Measurements from ENCODE around the gene ZNF664.

ZNF664 gene

DNA sequence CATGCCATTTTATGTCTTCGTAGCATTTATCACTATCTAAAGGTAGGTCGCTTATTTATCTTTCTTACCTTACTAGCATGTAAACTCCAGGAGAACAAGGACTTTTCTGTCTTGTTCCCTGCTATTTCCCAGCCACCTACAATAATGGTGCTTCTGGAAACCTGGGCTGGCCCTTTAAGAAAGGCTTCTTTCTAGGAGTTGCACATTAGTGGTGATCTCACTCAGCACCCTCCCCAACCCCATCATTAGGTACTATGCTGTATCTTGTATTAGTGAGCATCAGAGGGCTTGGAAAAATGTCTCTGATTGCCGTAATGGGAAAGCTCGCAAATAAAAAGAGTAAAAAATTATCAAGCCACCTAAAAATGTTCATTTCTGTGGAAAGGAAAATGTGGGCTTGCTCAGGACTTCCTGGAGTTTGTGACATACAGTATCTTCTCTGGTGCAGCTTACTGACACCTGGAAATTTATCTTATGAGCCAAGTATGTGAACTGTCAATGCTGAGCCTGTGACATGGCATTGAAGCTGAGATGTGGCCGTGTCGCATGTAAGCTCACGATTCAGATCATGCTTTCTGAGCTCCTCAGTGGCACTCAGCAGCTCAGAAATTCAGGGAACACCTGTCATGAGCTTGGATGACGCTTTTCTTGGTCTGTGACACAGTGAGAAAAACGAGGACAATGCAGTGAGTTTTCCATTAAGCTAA is 12.8 kb upstream of the ZNF664 start:
- no peak for DNase-seq

DNA sequence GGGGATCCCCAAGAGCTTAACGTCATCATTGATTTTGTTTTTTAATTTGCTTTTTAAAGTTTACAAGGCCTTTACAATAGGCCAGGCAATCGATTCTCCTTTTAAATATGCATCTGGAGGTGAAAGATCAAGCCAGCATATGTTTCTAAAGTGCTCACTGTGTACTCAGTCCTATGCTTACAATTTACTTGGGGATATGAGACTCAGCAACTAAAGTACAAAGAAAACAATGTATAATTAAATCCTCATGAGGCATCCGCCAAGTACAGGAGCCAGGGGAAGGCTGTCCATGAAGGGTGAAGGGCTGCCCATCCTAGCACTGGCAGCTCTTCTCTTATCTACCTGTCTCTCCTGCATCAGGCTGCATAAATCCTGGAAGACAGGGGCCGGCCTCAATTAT is 12.2 kb upstream of the ZNF664 start:
- no peak for DNase-seq

DNA sequence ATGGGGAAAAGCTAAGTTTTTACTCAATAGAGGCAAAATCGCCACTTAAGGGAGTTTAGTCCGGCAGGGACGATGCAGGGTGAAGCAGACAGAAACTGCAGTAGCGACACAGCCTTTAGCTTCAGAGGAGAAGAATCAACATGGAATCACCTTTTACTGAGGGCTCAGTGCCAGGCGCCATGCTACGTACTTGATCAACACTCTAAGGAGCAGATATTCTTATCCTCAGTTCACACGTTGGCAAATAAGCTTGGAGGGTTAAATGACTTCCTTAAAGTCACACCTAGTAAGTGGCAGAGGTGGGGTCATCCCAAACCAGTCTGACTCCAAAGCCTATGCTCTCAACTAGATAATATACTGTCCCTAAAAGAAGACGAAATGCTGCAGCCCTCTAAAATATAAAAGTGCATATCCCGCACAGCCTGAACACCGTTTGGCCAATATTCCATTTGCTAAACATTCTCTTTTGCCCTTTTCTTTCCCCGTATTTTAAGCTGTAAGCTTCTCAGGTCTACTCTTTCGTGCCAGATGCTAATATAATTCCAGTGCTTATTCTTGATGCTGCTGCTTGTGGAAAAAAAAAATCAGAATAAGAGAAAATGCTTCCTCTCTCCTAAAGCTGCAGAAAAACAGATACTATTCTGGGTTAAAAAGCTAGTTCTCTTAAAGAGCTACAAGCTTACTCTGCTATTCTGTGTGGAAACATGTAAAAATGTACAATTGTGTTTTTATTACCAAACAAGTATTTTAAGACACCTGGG is 11.2 kb upstream of the ZNF664 start:
- no peak for DNase-seq

DNA sequence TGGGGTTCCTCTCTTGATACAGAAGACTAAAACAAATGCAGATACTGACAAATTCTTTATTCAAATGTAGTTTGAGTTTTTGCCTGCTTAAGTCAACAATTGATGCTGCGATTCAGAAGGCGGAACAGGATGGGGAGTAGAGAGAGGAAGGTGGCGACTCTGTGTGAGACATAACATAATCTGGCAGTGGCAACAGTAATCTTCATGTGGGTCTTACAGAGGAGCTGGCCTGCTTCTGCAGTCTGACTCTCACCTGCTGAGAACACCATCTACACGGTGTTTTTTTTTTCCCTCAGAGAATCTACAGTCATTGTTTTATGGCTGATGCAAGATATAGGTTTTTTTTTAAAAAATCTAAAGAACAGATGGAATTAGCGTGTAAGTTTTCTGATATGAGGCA is 10.5 kb upstream of the ZNF664 start:
- no peak for DNase-seq

DNA sequence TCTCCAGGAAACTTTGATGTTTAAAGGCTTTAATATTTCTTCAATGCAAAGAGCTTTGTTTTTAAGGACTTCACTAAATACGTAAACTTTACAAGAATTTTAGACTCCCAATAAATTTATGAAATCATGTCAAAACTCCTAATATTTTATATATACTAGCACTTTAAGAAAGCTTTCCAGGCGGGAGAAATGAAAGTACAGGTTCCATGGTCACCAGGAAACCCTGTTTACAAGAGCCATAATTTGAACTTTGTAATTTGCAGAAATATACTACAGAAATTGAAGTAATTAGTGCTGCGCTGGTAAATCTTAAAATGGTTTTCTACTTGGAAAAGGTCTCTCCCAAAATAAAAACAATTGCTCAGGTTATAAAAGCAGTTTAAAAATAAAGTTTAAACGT is 9.2 kb upstream of the ZNF664 start:
- DNase-seq: no peak

DNA sequence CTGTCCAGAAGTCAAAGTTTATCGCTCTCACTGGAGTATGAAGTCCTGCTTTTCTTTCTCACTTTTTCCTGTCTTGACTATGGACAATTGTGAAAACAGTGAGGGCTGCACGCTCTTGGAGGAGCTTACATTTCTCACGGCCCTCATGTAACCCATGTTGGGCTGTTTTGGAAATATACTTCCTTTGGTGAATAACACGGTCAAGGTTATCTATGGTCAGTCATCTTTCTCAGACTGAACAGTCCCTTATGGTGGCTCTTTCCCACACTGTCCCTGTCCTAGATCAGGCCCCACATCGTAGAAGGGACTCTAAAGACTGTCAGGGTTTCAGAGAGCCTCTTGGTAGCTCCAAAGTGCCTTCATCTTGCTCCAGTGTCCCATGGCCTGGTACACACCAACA is 7.6 kb upstream of the ZNF664 start:
- no peak for DNase-seq

DNA sequence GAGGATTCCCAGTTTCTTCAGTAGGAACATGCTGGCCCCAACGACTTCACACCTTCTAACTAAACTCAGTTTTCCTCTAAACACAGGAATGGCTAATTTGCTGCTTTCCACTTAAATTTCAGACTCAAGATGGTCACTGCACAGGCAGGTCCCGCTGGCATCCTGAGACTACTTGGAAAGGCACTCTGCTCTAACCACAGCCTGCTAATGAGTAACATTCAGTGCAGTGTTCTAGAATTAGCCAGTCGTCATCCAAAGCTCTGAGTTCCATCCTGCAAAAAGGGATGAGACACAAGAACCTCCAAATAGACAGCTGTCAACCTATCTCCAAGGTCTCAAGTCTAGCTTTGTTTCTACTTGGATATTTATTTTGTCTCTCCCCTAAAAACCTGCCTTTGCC is 6.4 kb upstream of the ZNF664 start:
- DNase-seq: no peak

DNA sequence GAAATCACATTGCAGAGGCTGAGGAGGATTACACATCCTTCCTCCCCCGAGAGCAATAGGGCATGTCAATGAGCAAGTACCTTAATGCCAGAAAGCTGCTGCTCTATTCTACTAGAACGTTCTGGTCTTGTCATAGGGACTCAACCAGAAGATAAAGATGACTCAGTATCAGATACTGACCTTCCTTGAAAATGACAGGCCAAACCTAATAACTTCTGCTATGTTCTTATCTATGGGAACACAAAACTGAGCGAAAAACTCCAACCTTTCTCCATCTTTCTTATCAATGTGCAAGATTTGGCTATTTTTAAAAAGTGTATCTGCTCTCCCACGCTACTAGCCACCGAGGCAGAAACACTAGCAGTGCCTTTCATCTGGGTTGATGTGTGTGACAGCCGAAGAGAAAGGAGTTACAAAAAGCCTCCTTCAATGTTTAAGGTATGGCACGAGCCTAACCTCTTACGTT is 5.9 kb upstream of the ZNF664 start:
- no peak for DNase-seq

DNA sequence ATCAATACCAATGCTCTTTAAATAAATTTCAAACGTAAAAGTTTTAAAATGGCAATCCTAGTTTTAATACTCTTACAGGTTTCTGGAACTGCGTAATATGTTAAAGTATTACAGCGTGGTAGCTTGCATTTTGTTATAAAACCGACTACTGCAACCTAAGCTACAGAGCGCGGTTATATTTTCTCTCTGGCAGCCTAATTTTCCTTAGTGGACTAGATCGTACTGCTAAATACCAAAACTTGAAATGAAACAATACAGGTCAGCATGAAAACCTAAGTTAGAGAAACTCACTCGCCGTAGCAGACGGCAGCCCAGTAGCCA is 1.6 kb upstream of the ZNF664 start:
- DNase-seq: no peak

DNA sequence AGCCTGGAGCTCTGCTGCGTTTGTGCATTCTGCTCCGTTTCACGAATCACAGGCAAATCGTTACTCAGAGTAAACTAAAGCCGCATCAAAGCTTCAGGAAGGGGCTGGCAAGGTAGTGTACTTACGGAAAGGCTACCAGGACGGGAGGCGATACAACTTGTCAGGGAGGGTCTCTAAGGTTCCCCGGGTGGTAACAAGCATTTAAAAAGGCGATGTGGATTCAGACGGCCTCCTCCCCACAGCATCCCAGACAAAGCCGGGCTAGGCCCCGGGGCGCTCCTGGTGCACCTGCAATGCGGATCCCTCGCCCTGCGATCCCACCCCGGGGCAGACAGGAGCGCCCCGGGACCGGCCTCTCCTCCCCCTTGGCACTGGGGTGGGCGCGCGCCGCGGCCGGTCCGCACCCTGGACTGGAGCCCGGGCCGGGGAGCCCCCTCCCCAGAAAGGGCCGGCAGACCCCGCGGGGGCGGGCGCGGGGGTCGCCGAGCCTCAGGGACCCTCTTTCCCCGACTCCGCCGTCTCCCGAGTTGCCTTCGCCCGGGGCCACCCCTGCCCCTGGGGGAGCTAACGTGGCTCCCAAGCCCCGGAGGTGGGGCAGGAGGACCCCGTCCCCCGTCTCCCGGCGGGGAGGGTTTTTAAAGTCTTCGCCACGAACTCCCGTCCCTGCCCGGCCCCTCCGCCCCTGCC is 1.1 kb upstream of the ZNF664 start:
- peak; percentile 55 to 63 for DNase-seq

DNA sequence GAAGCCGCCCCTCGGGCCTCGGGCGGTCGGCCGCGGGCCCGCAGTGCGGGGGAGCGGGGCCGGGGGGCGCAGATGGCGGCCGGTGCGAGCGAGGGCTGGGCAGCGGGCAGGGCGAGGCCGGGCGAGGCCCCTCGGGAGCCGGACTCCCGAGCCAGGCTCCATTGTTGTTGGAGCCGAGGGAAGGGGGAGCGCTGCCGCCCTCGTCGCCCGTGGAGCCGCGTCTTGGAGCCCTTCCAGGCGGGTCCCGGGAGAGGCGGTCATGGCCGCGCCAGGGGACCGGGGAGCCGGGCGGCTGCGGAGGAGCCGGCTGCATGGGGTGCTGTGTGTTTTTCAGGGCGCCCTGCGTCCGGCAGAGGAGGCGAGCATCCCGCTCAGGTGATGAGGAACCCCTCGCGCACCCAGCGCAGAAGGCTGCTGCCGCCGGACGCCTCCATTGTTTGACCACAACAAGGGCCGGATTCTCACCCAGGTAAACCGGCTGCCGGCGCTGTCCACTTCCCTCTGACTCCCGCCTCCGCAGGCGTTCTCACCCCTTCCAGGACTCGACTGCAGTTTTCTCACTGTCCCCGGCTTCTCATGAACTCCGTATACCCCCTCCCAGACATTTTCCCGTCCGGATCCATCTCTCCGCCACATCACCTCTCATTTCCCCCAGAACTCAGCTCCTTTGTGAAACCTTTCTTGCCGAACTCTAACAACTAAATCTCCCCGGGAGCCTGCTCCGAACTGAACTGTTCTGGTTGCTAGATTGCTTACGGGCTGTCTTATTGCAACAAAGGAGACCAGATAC is 732 bp downstream of the ZNF664 start:
- peak in 1 of 2 experiments; percentile 26 for DNase-seq

DNA sequence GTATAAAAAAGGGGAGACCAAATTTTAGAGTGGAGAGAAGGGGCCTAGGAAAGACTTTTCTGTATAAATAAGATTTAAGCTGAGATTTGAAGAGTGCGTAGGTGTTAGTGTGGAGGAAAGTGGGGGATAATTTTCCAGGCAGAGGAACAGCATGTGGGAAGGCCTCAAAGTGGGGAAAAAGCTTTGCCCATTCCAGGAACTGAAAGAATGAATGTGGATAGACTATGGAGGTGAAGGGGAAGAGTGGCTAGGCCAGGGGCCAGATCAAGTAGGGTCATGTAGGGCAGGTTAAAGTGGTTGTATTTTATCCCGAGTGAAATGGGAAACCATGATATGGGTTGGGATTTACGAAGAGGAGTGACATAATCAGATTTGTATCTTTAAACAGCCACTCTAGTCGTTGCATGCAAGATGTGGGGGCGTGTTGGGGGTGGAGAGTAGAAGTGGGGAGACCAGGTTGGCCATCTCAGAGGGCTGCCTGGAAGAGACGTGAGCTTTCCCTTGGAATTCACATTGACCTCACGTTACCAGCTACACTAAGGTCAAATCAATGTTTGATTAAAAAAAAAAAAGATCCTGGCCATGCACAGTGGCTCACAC is 3.3 kb downstream of the ZNF664 start:
- no peak for DNase-seq

DNA sequence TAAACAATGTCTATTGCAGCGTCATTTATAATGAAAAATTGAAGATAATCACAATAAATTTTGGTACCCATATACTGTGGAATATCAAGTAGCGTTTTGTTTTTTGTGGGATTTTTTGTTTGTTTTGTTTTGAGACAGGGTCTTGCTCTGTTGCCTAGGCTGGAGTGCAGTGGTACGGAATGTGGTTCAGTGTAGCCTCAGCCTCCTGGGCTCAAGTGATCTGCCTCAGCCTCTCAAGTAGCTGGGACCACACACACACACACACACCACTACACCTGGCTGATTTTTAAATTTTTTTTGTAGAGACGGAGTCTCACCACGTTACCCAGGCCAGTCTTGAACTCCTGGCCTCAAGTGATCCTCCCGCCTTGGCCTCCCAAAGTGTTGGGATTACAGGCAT is 6.6 kb downstream of the ZNF664 start:
- no peak for DNase-seq

DNA sequence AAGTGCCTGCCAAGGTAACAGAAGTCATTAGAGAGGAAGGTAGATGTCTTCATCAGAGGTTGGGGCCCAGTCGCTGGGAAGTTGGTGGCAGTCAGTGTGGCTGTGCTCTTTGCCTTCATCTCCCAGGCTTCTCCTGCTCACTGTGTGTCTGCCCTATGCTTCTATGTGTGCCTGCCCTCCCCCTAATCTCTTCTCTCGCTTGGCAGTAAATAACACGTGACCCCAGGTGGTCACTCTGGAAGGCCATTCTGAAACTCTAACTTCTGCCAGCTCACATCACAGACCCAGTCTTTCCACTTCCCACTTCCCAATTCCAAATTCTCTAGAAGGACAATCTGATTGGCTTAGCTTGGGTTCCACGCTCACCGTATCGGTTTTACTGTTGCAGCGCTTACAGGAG is 9.3 kb downstream of the ZNF664 start:
- DNase-seq: no peak

DNA sequence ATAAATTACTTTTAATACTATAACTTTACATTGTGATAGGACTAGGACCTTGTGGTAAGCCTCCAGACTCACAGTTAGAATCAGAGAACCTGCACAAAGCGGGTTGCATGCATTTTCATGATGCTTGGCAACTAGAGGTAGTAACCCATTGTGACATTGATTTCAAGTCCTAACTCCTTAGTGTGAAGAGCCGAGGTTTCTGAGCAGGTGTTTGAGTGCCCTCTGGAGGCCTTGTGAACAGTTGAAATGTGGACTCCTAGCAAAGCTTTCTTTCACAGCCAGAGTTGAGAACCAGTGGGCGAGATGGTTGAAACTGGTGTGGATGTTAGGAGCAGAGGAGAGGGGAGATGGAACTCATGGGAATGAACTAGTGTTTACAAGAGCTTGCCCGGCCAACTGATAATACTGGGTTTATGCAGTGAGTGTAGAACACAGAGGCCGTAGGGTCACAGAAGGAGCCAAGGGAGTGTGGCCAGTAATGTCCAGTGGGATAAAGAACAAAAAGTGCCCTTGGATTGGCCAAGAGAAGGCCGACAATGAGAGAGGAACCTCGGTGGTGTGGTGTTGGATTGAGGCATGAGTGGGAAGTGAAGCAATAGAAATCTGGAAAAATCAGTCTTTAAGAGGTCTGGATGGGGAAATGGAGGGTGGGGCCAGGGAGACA is 10.9 kb downstream of the ZNF664 start:
- DNase-seq: peak; percentile 72 to 76

DNA sequence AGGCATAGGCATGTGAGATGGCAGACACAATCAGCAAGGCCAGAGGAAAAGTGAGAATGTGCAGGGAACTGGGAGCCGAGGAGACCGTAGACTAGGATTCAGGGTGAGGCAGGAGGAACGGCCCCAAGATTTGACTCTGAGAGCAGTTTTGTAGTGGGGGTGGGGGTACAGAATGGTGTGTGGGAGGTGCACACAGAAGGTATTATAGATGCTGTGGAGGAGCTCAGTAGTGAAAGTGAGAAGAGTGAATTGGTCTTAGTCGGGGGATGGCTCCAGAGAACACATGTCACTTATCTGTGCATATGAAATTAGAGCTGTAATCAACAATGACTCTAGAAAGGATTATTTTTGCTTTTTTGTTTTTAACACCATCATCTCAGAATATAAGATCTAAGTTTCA is 11.9 kb downstream of the ZNF664 start:
- no peak for DNase-seq

DNA sequence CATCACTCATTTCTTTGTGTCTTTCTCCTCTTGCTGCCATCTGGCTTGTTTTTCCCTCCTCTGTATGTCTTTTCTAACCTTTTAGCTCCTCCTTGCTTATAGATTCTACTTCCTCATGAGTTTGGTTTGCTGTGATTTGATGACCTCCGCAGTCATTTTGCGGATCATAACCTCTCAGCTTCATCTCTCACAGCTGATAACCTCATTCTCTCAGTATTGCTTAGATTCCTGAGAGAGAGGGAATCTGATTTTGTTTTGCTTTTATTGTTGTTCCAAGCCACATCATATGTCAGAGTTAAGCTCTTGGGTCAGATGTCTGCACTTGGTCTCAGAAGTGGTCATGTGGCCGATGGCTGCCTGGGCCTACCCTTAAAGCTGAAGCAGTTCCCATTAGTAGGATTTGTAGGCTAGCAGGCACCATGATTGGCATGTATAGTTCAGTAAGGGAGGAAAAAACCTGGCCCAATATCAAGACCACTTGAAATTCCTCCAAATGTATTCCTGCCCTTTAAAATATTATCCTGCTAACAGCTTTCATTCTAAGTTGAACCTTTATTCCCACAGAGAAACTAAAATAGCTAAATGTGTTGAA is 13.5 kb downstream of the ZNF664 start:
- no peak for DNase-seq

DNA sequence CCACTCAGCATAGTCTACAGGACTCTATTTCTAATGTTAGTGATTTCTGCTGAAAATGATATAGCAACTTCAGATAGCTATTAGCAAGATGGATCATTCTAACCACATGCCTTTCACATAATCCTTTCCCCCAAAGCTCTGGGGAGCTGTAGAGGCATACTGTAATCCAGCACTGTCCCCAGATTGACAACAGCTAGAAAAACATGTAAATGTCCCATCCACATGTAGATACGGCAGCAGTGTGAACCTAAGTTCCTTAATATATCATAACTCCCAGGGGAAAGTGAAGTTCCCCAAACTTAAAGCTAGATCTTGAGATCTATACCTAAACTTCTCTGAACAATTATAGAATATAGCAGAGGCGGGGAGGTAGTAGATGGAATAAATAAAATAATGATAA is 14.0 kb downstream of the ZNF664 start:
- DNase-seq: no peak

DNA sequence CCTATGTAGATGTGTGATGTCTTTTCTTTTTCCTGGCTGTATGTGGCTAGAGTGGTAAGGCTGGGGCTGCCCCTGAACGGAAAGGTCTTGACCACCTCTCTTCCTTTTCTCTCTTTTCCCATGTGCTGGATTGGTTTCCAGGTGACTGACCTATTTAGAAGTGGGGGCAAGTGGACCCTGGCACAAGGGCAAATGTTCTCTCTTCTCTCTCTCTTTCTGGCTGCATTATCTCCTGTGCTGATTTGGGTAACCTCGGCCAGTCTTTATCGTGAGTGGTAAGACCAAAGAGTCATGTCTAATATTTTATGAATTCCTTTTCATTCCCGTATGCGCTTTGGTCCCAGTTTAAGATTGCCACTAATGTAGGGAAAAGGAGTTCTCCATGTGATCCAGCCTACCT is 16.2 kb downstream of the ZNF664 start:
- DNase-seq: no peak

DNA sequence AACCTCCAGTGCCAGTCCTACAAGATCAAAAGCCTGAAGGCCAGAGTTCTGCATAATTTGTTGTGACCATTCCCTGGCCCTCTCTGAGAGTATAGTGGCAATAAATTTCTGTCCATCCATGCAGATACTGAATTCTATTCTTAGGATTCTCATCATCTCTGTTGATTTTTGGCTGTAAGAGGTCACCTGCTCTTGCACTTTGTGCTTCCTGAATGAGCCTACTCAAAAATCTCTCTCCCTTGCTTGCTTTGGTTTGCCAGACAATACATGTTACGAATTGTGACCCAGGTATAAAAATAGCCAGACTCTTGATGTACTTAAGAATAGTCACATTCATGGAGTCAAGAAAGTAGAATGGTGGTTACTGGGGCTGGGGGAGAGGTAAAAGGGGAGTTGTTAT is 16.7 kb downstream of the ZNF664 start:
- peak in 1 of 2 experiments; percentile 3 for DNase-seq

DNA sequence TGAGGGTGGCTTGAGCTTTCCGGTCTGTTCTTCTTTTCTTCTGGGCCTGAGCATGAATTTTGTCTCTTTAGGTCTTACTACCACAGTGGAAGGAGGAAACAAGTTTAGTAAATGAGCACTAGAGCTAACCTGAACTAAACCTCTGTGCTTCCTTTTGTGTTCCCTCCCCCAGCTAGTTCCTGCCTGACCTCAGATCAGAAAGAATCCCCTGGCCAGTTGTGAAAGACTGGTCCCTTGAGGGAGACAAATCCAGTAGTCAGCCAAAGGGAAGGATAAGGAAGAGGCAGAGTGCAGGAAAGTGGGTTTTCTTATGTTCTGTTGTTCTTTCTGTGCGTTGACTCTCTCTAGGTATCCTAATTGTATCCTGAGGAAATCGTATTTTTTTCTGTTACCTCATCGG is 17.5 kb downstream of the ZNF664 start:
- DNase-seq: no peak

DNA sequence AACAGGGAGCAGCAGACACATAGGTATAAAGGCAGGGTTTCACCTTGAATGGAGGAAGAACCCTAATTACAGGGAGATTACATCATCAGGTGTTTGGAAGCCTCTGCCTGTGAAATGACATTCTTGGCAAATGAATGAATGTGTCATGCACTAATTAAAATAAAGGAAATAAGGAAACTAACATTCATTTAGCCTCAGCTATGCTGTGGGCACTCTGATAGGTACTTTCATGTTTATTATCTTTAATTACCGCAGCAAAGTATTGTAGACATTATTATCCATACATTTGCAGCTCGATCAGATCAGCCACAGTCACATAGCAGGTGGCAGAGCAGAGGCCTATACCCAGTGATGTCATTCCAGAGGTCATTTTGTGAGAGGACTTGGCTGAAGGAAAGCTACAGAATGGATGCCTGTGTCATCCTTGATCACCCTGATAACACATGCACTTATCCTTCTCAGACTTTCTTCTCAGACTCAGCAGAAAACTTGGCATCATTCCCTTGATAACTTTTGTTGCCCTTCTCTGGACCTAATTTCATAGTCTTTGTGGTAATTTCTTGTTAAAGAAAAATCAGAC is 18.4 kb downstream of the ZNF664 start:
- DNase-seq: no peak
